Measurements from ENCODE around the gene GFRA1.

DNA sequence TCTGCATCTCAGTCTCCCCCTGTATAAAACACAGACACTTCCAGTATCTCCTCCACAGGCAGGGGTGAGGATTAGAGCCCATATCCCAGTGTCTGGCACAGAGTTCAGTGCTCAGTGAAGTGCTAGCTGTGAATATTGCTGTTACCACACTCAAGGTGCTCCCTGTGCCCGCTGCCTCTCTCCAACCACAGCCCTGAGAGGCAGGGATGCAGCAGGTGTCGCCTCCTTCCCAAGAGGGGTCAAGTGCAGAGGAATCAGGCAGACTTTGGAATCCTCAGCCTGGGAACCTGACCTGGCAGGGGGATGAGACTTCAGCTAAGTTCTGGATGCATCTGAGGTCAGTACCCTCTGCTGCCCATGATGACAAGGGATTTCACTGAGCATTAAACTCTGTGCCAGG is 163.1 kb downstream of the GFRA1 start:
- TF ChIP-seq FOSL1 (IDR thresholded peaks at IDR 0.05; ENCODE audit: low read depth) (no peak), POLR2AphosphoS5 (IDR thresholded peaks at IDR 0.05; ENCODE audit: low read depth, low read length) (no peak), JUND (IDR thresholded peaks at IDR 0.05) (no peak), YY1 (IDR thresholded peaks at IDR 0.05; ENCODE audit: extremely low read depth, insufficient replicate concordance, low read depth, low read length) (no peak), RAD21 (IDR thresholded peaks at IDR 0.05; ENCODE audit: low read depth) (no peak), SIN3A (IDR thresholded peaks at IDR 0.05; ENCODE audit: low read depth) (no peak)
- TF ChIP-seq, protein P1, sequence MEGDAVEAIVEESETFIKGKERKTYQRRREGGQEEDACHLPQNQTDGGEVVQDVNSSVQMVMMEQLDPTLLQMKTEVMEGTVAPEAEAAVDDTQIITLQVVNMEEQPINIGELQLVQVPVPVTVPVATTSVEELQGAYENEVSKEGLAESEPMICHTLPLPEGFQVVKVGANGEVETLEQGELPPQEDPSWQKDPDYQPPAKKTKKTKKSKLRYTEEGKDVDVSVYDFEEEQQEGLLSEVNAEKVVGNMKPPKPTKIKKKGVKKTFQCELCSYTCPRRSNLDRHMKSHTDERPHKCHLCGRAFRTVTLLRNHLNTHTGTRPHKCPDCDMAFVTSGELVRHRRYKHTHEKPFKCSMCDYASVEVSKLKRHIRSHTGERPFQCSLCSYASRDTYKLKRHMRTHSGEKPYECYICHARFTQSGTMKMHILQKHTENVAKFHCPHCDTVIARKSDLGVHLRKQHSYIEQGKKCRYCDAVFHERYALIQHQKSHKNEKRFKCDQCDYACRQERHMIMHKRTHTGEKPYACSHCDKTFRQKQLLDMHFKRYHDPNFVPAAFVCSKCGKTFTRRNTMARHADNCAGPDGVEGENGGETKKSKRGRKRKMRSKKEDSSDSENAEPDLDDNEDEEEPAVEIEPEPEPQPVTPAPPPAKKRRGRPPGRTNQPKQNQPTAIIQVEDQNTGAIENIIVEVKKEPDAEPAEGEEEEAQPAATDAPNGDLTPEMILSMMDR (IDR thresholded peaks at IDR 0.05 in 2 of 3, conservative IDR thresholded peaks at IDR 0.05 in 1 of 3; ENCODE audit: borderline replicate concordance in 1 of 3, insufficient read depth in 1 of 3, low read depth in 2 of 3, low read length in 2 of 3) = no peak
- TF ChIP-seq, protein P2, sequence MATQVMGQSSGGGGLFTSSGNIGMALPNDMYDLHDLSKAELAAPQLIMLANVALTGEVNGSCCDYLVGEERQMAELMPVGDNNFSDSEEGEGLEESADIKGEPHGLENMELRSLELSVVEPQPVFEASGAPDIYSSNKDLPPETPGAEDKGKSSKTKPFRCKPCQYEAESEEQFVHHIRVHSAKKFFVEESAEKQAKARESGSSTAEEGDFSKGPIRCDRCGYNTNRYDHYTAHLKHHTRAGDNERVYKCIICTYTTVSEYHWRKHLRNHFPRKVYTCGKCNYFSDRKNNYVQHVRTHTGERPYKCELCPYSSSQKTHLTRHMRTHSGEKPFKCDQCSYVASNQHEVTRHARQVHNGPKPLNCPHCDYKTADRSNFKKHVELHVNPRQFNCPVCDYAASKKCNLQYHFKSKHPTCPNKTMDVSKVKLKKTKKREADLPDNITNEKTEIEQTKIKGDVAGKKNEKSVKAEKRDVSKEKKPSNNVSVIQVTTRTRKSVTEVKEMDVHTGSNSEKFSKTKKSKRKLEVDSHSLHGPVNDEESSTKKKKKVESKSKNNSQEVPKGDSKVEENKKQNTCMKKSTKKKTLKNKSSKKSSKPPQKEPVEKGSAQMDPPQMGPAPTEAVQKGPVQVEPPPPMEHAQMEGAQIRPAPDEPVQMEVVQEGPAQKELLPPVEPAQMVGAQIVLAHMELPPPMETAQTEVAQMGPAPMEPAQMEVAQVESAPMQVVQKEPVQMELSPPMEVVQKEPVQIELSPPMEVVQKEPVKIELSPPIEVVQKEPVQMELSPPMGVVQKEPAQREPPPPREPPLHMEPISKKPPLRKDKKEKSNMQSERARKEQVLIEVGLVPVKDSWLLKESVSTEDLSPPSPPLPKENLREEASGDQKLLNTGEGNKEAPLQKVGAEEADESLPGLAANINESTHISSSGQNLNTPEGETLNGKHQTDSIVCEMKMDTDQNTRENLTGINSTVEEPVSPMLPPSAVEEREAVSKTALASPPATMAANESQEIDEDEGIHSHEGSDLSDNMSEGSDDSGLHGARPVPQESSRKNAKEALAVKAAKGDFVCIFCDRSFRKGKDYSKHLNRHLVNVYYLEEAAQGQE (IDR thresholded peaks at IDR 0.05; ENCODE audit: low read depth) = no peak
